K562 (cell line): ENCODE measurements around the gene RABL6. TPM values are rescaled to one million over a fixed set of nuclear protein-coding genes. Genes with fewer than 3 reads are reported as not detected.

Experiments
- ATAC-seq: fragments of 200-7000 bp; cut with Tn5 transposase; 3 replicates; pipeline ENCODE4 v1.9.1; 2020; ENCODE audit warnings: moderate library complexity
- BruUV-seq: library from RNA; stranded (reverse); fragments of 400-500 nt; replicated peaks from 2 replicates; lab custom pipeline; 2021; lab: Mats Ljungman, UMichigan
- CTCF ChIA-PET: fragments of 300-600 bp; formaldehyde crosslinking; extraction: SDS; loops from one replicate; lab custom pipeline; 2021; ENCODE audit warnings: low intra/inter-chr PET ratio; lab: Yijun Ruan, JAX
- POLR2A ChIA-PET: fragments of 300-600, 350-650 bp; sonication (Branson Sonifier 250); formaldehyde crosslinking; extraction: SDS; loops from one replicate; lab custom pipeline; 2021; ENCODE audit warnings: antibody characterized with exemption, inconsistent platforms; lab: Yijun Ruan, JAX
- DNase-seq, 4 experiments: peaks; one replicate each; pipeline versions ENCODE4 v3.0.0 to v3.0.0-alpha.2; 2011 to 2018; ENCODE audit warnings: low spot score in 3 of 4, mixed read lengths in 3 of 4; ENCODE audit errors: extremely low read depth in 1 of 4
- FAIRE-seq: peaks from 2 replicates; lab custom pipeline; 2011; peaks lifted over from hg19 to GRCh38; lab: Jason Lieb, UNC
- H2AFZ ChIP-seq: 2 replicates; pipeline ENCODE4 v1.6.0; 2011; ENCODE audit warnings: low read depth, low read length, control low read depth, inconsistent platforms
- H3K27ac ChIP-seq: fragments of 200-600 bp; 3 replicates; pipeline ENCODE4 v1.8.0; 2011; ENCODE audit warnings: low read depth, mild to moderate bottlenecking, control low read depth, inconsistent platforms, low read length, moderate library complexity, mixed read lengths; ENCODE audit errors: extremely low read depth
- H3K27me3 ChIP-seq, 2 experiments: fragments of 300-600 bp in 1 of 2; 2 replicates in 1 of 2; 3 replicates in 1 of 2; pipeline versions ENCODE4 v1.6.0 to v1.8.0; 2011; ENCODE audit warnings: inconsistent platforms in 2 of 2, low read length in 2 of 2, mild to moderate bottlenecking in 1 of 2, mixed read lengths in 1 of 2, moderate library complexity in 1 of 2; ENCODE audit not compliant: control insufficient read depth in 2 of 2, insufficient read depth in 2 of 2
- H3K36me3 ChIP-seq: fragments of 300-600 bp; 3 replicates; pipeline ENCODE4 v1.8.0; 2011; ENCODE audit warnings: mild to moderate bottlenecking, low read length, inconsistent platforms; ENCODE audit not compliant: control insufficient read depth, insufficient read depth
- H3K4me1 ChIP-seq, 2 experiments: fragments of 200-600 bp in 1 of 2; replicated peaks in 1 of 2; 2 replicates in 1 of 2; 3 replicates in 1 of 2; pipeline versions ENCODE4 v1.5.1 to v1.8.0; 2011; ENCODE audit warnings: inconsistent platforms in 2 of 2, low read length in 2 of 2, mild to moderate bottlenecking in 1 of 2, mixed read lengths in 1 of 2, moderate library complexity in 1 of 2; ENCODE audit not compliant: control insufficient read depth in 2 of 2, insufficient read depth in 2 of 2
- H3K4me2 ChIP-seq: 2 replicates; pipeline ENCODE4 v1.6.1; 2011; ENCODE audit warnings: low read length, control low read depth, inconsistent platforms, mixed read lengths; ENCODE audit not compliant: insufficient read depth
- H3K4me3 ChIP-seq: fragments of 200-600 bp; sonication (generic), shearing (Covaris generic); 2 replicates; pipeline ENCODE4 v1.5.1; 2016; ENCODE audit warnings: control low read depth, inconsistent platforms
- H3K79me2 ChIP-seq: fragments of 200-600 bp; 3 replicates; pipeline ENCODE4 v1.8.0; 2011; ENCODE audit warnings: low read length, inconsistent platforms; ENCODE audit not compliant: control insufficient read depth, insufficient read depth
- H3K9ac ChIP-seq, 2 experiments: 2 replicates each; pipeline versions ENCODE4 v1.6.0 to v1.6.1; 2011; ENCODE audit warnings: low read depth in 2 of 2, low read length in 2 of 2, control low read depth in 1 of 2, inconsistent platforms in 1 of 2, mild to moderate bottlenecking in 1 of 2, mixed read lengths in 1 of 2; ENCODE audit not compliant: insufficient read depth in 1 of 2
- H3K9me1 ChIP-seq: one replicate; pipeline ENCODE4 v1.6.0; 2011; ENCODE audit warnings: inconsistent platforms, mild to moderate bottlenecking, low read length, moderate library complexity; ENCODE audit not compliant: control insufficient read depth, insufficient read depth
- H3K9me3 ChIP-seq: replicated peaks from 2 replicates; pipeline ENCODE4 v1.5.1; 2011; ENCODE audit warnings: low read depth, low read length, inconsistent platforms; ENCODE audit not compliant: control insufficient read depth, insufficient read depth
- H4K20me1 ChIP-seq: replicated peaks from 2 replicates; pipeline ENCODE4 v1.6.1; 2011; ENCODE audit warnings: low read length, inconsistent platforms, mixed read lengths; ENCODE audit not compliant: control insufficient read depth, insufficient read depth
- HDAC1 ChIP-seq, 2 experiments: fragments of 450-650 bp; IDR thresholded peaks; 2 replicates each; pipeline ENCODE4 v1.6.1; 2016 to 2017; ENCODE audit warnings: inconsistent platforms in 1 of 2, mild to moderate bottlenecking in 1 of 2, moderate library complexity in 1 of 2
- PHF21A ChIP-seq: fragments of 450-650 bp; IDR thresholded peaks from 2 replicates; pipeline ENCODE4 v1.6.1; 2017; ENCODE audit warnings: low read depth, borderline replicate concordance
- POLR2B ChIP-seq: fragments of 450-650 bp; IDR thresholded peaks from 2 replicates; pipeline ENCODE4 v1.6.1; 2018; ENCODE audit warnings: low read depth; ENCODE audit not compliant: partially characterized antibody
- SIX5 ChIP-seq, 2 experiments: IDR thresholded peaks; 2 replicates each; pipeline ENCODE4 v1.6.1; 2011; ENCODE audit warnings: low read length in 2 of 2, borderline replicate concordance in 1 of 2, low read depth in 1 of 2, mild to moderate bottlenecking in 1 of 2, moderate library complexity in 1 of 2; ENCODE audit not compliant: insufficient read depth in 1 of 2
- SUPT5H ChIP-seq: fragments of 450-650 bp; IDR thresholded peaks from 2 replicates; pipeline ENCODE4 v1.6.1; 2016
- WGBS: fragments of 100-300 bp; shearing (Covaris generic); methylation state at CpG from one replicate; pipeline ENCODE4 v1.1.6; 2016; ENCODE audit warnings: low coverage, mixed read lengths; ENCODE audit not compliant: insufficient coverage; ENCODE audit errors: missing lambda C conversion rate; 5-methylcytosine and 5-hydroxymethylcytosine counted together
- in situ Hi-C: fragments of 300-500 bp; cut with MboI; formaldehyde crosslinking; loops from 4 replicates; pipeline ENCODE4 v1.15.0; 2018; ENCODE audit warnings: inconsistent platforms, mixed read lengths
- intact Hi-C: fragments of 100-400 bp; cut with micrococcal nuclease; formaldehyde crosslinking; loops from 2 replicates; pipeline ENCODE4 v1.14.2; 2022
- polyA plus RNA-seq, 8 experiments: library from polyadenylated mRNA; depleted of rRNA in 4 of 8; stranded (reverse) in 5 of 8; unstranded in 3 of 8; fragments of >200 nt; fragmentation: Nextera tagmentation in 2 of 8; fragmentation: Illumina TruSeq in 1 of 8; extraction: Ambion mirVana in 2 of 8; extraction: Trizol in 1 of 8; gene quantifications; 2 replicates each; pipeline versions ENCODE4 v1.2.1 to v1.2.3, GENCODE V29; 2011 to 2014; ENCODE audit warnings: inconsistent platforms in 1 of 8, missing spikeins in 1 of 8
- total RNA-seq, 7 experiments: library from RNA; depleted of rRNA in 6 of 7; stranded (reverse); fragments of >200 nt in 6 of 7; fragmentation: Illumina TruSeq in 2 of 7; extraction: Trizol in 2 of 7; gene quantifications; 2 replicates each; pipeline versions ENCODE4 v1.2.1 to v1.2.3, GENCODE V29; 2011 to 2021; ENCODE audit warnings: low replicate concordance in 1 of 7
- TF ChIP-seq, protein P1 (sequence below): sonication (generic); formaldehyde crosslinking; IDR thresholded peaks from 2 replicates; pipeline ENCODE4 v1.8.1; 2023; ENCODE audit warnings: missing genetic modification reagents, mild to moderate bottlenecking, borderline replicate concordance
- TF ChIP-seq, protein P2 (sequence below): fragments of 250-450 bp; sonication (Bioruptor Pico); IDR thresholded peaks from 2 replicates; pipeline ENCODE4 v1.8.0; 2021; ENCODE audit warnings: borderline replicate concordance, mild to moderate bottlenecking, moderate library complexity; ENCODE audit not compliant: poor library complexity, severe bottlenecking

Gene RABL6
- total and polyA plus RNA-seq, 9 of the 15 experiments (the other 6 are each of a cell fraction or from before 2014, with no cell fraction given), result 5.6 to 181 (median 84.5) TPM

DNA sequence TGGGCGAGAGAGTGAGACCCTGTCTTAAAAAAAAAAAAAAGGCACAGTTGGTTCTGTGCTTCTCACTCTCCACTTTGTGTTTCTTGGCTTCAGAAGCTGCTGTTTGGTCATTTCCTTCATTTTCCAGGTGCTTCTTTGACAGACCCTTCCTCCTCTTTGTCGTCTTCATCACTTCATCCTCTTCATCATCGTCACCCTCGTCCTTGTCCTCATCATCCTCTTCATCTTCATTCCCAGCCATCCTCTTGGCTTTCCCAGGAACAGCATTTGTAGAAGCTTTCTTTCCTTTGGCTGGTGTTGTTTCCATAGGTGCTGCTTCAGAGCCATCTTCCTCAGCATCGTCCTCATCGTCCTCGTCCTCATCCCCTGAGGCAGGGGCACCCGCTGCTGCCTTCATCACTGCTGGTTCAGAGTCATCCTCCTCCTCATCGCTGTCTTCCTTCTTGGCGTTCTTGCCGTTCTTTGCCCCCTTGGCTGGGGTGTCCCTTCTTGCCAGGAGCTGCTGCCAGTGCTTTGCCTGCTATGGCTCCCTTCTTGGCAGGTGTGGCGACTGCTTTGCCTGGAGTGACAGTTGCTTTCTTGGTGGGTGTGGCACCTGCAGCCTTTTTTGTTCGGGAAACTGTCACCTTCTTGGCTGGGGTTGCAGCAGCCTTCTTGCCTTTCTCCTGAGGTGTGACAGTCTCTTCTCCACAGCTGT is 7.1 kb downstream of the RABL6 start:
- Histone ChIP-seq H3K9ac (0 out of 4 replicates have a peak overlapping the region, but pooled peaks of 1 of the 2 experiments have one; percentile 12), H3K27me3 (no peaks in the 10 kb centered on the region), H3K4me1 (peaks cover 0 to 12% of the 10 kb centered on the region in 2 experiments; a peak in 3 of 5 replicates), H3K27ac (no peak overlapping the region), H4K20me1 (no peaks in the 10 kb centered on the region; the same call in 1 of the 2 replicates), H3K79me2 (peaks cover 92% of the 10 kb centered on the region), H3K4me3 (no peak overlapping the region), H3K9me3 (no peaks in the 10 kb centered on the region), H3K4me2 (no peak overlapping the region), H3K9me1 (no peaks in the 10 kb centered on the region), H3K36me3 (peaks cover 84% of the 10 kb centered on the region), H2AFZ (no peak overlapping the region)
- no peak for TF ChIP-seq HDAC1 (IDR thresholded peaks at IDR 0.05)
- 0 out of 2 replicates have a peak, but pooled peaks have one; percentile 23 for TF ChIP-seq SUPT5H
- TF ChIP-seq SIX5 (IDR thresholded peaks at IDR 0.05; ENCODE audit: borderline replicate concordance in 1 of 2, insufficient read depth in 1 of 2, low read depth in 1 of 2, low read length in 2 of 2), result no peak
- TF ChIP-seq POLR2B, result no peak
- TF ChIP-seq, protein P1, sequence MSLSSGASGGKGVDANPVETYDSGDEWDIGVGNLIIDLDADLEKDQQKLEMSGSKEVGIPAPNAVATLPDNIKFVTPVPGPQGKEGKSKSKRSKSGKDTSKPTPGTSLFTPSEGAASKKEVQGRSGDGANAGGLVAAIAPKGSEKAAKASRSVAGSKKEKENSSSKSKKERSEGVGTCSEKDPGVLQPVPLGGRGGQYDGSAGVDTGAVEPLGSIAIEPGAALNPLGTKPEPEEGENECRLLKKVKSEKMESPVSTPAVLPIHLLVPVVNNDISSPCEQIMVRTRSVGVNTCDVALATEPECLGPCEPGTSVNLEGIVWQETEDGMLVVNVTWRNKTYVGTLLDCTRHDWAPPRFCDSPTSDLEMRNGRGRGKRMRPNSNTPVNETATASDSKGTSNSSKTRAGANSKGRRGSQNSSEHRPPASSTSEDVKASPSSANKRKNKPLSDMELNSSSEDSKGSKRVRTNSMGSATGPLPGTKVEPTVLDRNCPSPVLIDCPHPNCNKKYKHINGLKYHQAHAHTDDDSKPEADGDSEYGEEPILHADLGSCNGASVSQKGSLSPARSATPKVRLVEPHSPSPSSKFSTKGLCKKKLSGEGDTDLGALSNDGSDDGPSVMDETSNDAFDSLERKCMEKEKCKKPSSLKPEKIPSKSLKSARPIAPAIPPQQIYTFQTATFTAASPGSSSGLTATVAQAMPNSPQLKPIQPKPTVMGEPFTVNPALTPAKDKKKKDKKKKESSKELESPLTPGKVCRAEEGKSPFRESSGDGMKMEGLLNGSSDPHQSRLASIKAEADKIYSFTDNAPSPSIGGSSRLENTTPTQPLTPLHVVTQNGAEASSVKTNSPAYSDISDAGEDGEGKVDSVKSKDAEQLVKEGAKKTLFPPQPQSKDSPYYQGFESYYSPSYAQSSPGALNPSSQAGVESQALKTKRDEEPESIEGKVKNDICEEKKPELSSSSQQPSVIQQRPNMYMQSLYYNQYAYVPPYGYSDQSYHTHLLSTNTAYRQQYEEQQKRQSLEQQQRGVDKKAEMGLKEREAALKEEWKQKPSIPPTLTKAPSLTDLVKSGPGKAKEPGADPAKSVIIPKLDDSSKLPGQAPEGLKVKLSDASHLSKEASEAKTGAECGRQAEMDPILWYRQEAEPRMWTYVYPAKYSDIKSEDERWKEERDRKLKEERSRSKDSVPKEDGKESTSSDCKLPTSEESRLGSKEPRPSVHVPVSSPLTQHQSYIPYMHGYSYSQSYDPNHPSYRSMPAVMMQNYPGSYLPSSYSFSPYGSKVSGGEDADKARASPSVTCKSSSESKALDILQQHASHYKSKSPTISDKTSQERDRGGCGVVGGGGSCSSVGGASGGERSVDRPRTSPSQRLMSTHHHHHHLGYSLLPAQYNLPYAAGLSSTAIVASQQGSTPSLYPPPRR (CRISPR knock-in tag), result 0 out of 2 replicates have a peak, but pooled peaks have one; percentile 22
- no peak for TF ChIP-seq PHF21A
- TF ChIP-seq, protein P2, sequence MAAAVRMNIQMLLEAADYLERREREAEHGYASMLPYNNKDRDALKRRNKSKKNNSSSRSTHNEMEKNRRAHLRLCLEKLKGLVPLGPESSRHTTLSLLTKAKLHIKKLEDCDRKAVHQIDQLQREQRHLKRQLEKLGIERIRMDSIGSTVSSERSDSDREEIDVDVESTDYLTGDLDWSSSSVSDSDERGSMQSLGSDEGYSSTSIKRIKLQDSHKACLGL, result no peak
- intact Hi-C loops, result no loop called here
- in situ Hi-C loops, result no loop called here
- ATAC-seq (no peak), FAIRE-seq (no peak), DNase-seq (no peak)
- BruUV-seq, result no TSS peak
- CTCF ChIA-PET, result no interaction called here
- 93% methylated on average over 13 of the region's 13 CpGs for WGBS
- POLR2A ChIA-PET, result interaction anchor here (0.7 to 1.3 kb wide), 5 partner anchors 7 to 88 kb away, joined by 3 to 5 read pairs (median 3); partner anchors contain the start of gene RABL6
